Left ventricle myocardium superior (tissue), 1 donor: ENCODE measurements around the gene SDHC. TPM values are rescaled to one million over a fixed set of nuclear protein-coding genes. Genes with fewer than 3 reads are reported as not detected.
"Not testable (repeated sequence)": the region's sequence is repeated elsewhere in the genome, so short reads cannot be mapped to it uniquely, and the experiment has no call there.

Experiments
- ATAC-seq: fragments of 200-7000 bp; cut with Tn5 transposase; one replicate; pipeline ENCODE4 v1.9.1; 2020; ENCODE audit warnings: mild to moderate bottlenecking, moderate library complexity
- DNase-seq: peaks from one replicate; pipeline ENCODE4 v3.0.0-alpha.2; 2020
- intact Hi-C: fragments of 100-400 bp; cut with micrococcal nuclease; formaldehyde crosslinking; loops from one replicate; pipeline ENCODE4 v1.11.0; 2022
- total RNA-seq: library from RNA; stranded (reverse); fragmentation: NEBNext Ultra II Directional; extraction: Animal tissue kit (Norgen Biotek cat#: 25700); gene quantifications from one replicate; pipeline ENCODE4 v1.2.1, GENCODE V29; 2021
- donor health status: DM: no; HTN: yes; CAD: no; lungs with severe emphysema.

SDHC gene
- total RNA-seq, 1 donor from 2014 or later, result 415 TPM

DNA sequence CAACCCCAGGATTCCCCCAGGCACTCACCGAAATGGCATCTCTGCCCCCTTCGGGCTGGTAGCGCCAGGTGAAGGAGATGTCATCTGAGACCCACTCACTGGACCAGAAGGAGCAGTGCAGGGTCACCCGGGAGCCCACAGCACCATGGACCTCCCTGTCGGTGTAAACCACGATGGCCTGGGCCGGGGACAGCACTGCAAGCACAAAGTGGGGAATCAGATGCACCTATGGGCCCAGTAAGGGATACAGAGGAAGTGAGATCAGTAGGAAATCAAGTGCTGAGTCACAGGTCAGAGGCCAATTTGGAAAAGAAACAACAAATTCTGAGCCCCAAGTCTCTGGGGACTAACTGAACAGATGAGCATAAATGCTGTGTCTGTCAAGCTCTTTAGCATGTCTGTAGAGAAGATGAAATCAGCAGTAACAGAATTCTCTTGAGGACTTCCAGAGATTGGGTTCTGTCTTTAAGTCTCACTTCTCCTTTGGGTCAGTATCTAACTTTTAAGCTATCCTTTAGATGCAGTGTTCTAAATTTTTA is 6.9 kb upstream of the SDHC start:
- DNase-seq (no peak), ATAC-seq (peak; percentile 33)
- intact Hi-C loops, result loop anchor here (10.0 kb wide), 1 partner anchor 82 kb away; the partner anchor contains the start of genes APOA2 and TOMM40L

DNA sequence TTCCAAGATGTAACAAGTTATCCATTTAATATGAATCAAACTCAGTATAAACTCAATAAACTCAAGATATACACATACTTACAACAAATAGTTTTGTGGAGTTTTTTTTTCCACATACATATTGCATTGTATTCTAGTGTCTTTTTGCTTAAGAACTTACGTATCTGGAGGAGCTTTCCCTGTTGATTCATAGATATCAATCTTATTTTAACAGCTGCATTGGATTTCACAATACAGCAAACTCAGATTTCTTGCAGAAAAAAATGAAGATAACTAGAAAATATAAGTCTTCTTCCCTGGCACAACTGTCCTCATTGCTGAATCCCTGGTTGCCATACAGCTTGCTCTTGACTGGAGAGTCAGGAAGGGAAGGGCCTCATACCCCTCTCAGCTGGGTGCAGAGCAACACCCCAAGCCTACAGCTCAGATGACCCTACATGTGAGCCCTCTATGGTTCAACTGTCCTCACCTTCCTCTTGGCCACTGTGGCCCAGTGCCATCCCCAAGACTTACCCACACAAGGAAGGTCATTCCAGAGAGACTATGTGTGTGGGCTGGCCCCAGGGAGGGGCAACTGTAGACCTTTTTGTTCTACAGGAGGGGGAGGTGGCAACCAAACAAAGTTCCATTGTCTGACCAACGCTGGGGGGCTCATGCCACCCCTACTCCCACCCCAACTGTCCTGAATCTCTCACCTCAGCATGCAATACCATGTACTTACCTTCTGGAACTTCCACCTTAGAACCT is 6.1 kb upstream of the SDHC start:
- intact Hi-C loops, result loop anchor here (10.0 kb wide), 1 partner anchor 83 kb away; the partner anchor contains the start of genes APOA2 and TOMM40L
- DNase-seq (no peak), ATAC-seq (no peak)

DNA sequence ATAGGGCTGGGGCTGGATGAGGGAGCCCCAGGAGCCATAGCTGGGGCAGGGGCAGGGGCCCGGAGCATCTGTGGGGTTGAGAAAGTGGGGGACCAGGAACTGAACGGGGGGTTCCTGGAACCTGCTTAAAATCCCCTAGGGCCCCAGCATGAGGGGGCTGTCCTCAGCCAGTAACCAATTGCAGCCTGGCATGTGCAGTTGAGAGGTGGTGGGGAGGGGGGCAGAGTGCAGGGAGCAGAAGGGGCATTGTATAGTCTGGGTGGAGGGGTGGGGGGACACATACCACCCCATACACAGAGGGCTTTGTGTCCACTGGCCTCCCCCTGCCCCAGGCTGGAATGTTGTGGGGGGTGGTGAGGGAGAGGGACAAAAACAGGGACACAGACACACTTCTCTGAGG is 4.3 kb upstream of the SDHC start, which contains the start of gene MPZ:
Gene MPZ (minus strand): TSS at position 101 of the 400 bp plus-strand sequence. CDS start 63 bp downstream, at position 38.
- ATAC-seq, result no peak
- intact Hi-C loops, result loop anchor here (10.0 kb wide), 1 partner anchor 85 kb away; the partner anchor contains the start of genes APOA2 and TOMM40L
- no peak for DNase-seq

DNA sequence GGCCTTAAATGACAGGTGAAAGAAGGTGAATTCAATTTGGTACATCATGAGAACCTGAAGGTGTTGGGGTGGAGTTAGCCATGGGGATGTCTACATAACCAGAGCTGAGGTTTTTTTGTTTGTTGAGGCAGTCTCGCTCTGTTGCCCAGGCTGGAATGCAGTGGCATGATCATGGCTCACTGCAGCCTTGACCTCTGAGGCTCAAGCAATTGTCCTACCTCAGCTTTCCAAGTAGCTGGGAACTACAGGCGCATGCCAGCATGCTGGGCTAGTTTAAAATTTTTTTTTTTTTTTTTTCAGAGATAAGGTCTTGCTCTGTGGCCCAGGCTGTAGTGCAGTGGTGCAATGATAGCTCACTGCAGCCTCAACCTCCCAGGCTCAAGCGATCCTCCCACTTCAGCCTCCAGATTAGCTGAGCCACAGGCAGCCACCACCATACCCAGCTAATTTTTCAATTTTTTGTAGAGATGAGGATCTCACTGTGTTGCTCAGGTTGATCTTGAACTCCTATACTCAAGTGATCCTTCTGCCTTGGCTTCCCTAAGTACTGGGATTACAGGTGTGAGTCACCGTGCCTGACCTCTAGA is 2.5 kb upstream of the SDHC start:
- intact Hi-C loops, result no loop called here

DNA sequence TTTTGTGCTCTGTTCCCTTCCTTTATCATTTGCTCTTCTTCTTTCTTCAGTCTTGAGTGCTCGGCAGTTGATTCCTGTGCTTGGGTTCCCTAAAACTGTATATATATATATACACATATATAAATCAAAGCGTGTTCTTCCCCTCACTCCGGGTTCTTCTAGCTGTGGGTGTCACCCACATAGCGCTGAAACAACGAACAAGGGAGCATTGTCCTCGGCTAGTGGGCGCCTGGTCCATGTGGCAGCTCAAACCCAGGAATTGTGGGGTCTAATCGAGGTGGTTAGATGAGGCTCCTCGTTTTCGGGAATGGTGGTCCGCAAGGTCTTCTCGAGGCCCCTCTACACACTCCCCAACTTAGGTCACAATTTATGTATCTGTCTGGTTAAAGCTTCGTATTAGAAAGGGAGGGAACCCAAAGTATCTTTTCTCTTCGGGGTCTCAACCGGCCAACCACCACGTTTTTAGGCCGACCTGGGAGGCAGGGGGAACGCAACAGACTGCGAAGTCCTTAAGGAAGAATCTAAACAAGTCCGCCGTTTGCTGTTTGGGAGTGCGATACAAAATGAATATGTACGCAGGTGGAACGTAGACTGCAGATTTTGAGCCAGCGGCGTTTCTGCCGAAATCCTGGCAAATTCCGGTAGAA is 504 bp upstream of the SDHC start:
- DNase-seq, result no peak
- peak; percentile 41 for ATAC-seq
- intact Hi-C loops, result no loop called here

More for the DNA sequence above, 2.5 kb upstream of the SDHC start:
- DNase-seq (no peak), ATAC-seq (no peak)

DNA sequence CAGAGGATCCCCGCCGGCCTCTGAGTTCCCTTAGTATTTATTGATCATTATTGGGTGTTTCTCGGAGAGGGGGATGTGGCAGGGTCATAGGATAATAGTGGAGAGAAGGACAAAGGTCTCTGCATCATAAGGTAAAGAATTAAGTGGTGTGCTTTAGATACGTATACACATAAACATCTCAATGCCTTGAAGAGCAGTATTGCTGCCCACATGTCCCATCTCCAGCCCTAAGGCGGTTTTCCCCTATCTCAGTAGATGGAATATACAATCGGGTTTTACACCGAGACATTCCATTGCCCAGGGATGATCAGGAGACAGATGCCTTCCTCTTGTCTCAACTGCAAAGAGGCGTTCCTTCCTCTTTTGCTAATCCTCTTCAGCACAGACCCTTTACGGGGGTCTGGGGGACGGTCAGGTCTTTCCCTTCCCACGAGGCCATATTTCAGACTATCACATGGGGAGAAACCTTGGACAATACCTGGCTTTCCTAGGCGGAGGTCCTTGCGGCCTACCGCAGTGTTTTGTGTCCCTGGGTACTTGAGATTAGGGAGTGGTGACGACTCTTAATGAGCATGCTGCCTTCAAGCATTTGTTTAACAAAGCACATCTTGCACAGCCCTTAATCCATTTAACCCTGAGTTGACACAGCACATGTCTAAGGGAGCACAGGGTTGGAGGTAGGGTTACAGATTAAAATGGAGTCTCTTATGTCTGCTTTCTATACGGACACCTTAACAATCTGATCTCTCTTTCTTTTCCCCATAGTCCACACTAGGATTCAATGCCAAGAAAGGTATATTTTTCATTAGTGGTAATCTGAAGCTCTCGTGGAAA is 1.9 kb downstream of the SDHC start:
- intact Hi-C loops, DNase-seq, ATAC-seq: not testable (repeated sequence)

DNA sequence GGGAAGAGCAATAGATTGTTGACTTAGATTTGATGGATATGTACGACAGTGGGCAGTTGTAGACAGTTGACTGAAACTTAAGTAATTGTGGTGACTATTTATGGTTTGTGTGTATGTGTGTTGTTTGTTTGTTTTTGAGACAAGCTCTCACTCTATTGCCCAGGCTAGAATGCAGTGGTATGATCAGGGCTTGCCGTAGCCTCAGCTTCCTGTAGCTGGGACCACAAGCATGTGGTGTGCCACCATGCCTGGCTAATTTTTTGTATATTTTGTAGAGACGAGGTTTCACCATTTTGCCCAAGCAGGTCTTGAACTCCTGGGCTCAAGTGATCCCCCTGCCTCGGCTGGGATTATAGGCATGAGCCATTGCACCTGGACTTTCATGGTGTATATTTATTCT is 9.8 kb downstream of the SDHC start:
- ATAC-seq, result no peak
- intact Hi-C loops, result no loop called here

DNA sequence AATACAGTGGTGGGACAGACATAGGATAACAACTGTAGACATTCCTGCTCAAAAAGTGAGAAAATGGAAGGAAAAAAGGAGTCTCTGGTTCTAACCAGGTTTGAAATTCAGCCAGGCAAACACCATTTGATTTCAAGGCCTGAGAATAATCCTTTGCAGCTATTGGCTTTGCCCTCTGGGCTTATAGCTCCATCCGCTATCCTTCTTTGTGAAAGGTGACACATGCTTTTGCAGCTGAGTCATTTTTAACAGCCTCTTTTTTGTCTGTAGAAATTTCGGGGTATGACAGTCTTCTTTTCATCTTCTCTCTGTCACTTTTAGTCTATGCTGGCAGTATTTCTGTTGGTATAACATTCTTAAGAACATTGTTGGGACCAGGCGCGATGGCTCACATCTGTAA is 16.2 kb downstream of the SDHC start:
- no peak for DNase-seq
- intact Hi-C loops, result no loop called here
- no peak for ATAC-seq

More for the DNA sequence above, 9.8 kb downstream of the SDHC start:
- no peak for DNase-seq

DNA sequence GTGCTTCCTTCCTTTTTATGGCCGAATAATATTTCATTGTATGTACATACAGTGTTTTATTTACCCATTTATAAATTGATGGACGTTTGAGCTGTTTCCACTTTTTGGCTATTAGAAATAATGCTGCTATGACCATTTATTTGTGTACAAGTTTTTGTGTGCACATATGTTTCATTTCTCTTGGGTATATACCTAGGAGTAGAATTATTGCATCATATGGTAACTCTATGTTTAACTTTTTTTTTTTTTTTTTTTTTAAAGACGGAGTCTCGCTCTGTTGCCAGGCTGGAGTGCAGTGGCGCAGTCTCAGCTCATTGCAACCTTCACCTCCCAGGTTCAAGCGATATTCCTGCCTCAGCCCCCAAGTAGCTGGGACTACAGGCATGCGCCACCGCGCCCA is 19.0 kb downstream of the SDHC start:
- DNase-seq, result no peak
- no peak for ATAC-seq
- intact Hi-C loops, result no loop called here

DNA sequence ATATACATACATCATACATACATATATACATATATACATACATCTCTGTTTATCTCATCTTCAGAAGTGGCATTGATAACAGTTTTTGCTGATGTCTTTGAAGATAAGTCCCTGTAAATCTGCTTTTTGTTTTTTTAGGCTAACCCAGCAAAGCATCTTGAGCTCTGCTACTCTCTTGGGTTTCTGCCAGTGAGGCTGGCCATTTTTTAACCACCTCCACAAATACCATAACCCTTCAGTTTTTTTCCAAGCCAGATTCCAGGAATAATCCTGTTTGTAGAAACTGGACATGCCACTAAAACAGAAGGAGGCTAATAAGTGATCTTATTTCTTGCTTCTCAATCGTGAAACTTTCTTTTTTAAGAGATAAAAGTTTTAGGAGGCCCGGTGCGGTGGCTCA is 21.6 kb downstream of the SDHC start:
- intact Hi-C loops, result no loop called here

DNA sequence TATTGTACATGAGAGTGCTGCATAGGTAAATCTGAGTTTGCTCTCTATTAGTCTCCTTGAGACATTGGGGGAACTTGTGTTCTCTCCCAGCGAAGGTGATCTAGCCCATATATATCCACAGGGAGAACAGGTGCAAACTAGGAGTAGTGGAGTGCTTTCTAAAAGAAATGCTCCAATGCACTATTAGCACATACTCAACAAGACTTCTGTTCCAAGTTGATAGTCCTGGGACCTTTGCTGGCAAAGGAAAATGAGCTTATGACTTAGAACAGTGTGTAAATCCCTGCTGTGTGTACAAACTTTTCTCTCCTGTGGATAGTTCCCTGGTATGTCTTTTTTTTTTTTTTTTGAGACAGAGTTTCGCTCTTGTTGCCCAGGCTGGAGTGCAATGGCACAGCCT is 28.0 kb downstream of the SDHC start:
- DNase-seq (no peak), ATAC-seq (no peak)
- intact Hi-C loops, result no loop called here

More for the DNA sequence above, 21.6 kb downstream of the SDHC start:
- ATAC-seq, result no peak
- no peak for DNase-seq

DNA sequence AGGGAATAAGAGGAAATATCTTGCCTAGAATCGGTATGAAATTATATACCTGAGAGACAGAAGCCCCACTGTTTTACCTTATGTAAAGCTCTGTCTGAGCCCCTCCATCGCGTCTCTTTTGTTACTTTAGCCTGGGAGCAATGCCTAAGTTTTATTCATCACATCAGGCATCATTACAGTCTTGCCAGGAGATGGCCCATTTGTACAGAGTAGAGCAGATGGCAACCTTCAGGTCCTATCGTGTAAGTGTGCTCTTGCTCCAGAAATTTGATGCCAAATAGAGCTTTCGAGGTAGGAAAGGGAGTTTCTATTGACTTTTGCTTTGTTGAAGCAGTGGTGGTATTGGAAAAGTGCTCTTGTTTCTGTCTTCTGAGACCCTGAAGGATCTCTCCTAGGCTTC is 28.6 kb downstream of the SDHC start:
- intact Hi-C loops, result no loop called here
- no peak for ATAC-seq

DNA sequence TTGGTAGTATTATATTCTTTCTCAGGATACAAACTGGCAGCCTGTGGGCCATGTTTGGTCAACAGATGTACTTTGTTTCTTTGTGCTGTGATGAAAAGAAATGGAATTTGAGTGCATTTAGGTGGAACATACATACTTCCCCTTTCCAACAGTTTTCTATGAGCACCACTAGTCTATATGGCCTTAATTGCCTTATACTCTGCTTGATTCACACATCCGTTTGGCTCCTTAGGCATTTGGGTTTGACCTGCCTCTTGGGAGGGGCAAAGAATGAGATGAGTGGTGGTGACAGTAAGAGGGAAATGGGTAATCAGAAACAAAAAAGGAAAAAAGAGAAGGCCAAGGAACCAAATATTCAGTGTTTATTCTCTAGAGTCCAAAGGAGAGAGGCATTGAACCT is 36.5 kb downstream of the SDHC start:
- ATAC-seq, result no peak
- DNase-seq, result no peak
- intact Hi-C loops, result no loop called here

More for the DNA sequence above, 28.6 kb downstream of the SDHC start:
- DNase-seq, result no peak

DNA sequence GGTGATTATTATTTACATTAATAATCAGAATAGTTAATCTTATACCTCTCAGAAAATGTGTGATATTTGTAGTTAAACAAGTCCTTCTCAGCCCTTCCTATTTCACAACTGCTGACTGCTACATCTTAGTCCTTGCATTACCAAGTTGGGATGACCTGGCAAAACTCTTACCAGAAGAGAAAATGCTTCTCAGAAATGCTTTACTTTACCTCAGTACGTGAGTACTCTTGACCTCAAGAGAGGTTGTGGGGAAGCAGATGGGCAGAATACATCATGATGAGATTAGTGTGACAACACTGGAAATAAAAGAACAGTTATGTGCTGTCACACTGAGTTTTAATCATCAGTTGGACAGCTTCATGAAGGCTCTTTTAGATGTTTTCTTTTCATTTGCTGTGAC is 37.3 kb downstream of the SDHC start:
- intact Hi-C loops, result no loop called here
- ATAC-seq (no peak), DNase-seq (no peak)

DNA sequence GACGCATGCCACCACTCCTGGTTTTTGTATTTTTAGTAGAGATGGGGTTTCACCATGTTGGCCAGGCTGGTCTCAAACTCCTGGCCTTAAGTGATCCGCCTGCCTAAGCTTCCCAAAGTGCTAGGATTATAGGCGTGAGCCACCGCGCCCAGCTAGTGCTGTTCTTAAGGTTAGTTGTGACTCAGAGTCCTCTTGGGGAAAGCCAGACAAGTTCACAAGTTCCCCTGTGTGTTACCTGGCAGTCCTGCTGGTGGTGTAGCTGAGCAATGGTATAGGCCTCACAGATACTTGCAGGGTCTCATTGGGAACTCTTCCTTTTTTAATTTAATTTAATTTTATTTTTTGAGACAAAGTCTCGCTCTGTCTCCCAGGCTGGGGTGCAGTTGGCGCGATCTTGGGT is 42.9 kb downstream of the SDHC start:
- ATAC-seq (no peak), DNase-seq (no peak)
- intact Hi-C loops, result no loop called here

DNA sequence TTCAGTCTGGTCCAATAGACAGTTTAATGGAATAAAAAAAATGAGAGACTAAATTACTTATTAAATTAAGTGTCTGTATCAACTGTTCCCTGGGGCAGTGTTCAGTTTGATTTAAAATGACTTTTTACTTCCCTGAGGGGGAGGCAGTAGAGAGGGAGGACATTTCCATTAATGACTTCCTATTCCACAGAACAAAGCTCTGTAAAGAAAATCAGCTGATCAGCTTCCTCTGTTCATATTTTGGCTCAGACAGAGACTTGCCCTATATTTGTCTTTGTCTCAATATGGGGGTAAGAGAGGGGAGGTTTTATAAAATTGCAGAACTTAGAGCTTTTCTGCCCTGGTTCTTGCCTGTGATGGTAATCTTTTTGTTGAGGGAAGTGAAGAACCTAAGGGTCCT is 45.1 kb downstream of the SDHC start:
- DNase-seq, result no peak
- peak; percentile 60 for ATAC-seq
- intact Hi-C loops, result no loop called here

DNA sequence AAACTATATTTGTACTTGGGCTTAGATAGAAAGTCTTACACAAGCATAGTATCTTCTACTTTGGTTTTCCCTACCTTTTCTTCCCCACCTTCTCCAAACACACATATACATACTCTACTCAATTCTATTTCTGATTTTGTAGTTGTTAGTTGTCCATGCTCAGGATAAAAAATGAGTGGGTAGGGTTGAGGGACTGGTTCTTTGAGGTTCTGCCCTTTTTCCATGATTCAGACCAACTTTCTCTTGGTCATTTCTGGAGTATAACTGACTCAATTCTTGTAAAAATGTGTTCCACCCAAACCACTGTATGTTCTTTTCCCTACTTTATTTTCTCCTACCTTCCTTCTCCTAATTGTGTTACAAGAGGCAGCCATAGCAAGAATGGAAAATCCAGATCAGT is 50.2 kb downstream of the SDHC start:
- DNase-seq (no peak), ATAC-seq (no peak)
- intact Hi-C loops, result no loop called here

DNA sequence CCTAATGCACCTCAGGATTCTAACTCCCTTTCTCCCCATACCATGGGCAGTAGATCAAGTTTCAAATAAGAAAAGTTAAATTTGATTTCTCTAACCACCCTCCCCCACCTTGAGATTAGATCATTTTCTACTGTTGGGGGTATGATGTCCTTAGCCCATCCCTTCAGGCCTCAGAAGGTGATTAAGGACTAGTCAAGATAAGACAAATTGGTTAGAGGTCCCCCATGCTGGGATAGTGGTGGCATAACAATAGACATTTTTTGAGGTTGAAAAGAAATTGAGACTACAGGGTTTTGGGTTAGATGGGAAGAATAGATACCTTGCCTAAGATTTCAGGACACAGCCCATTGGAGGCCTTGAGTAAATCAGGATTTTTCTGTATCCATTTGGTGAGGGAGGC is 51.0 kb downstream of the SDHC start:
- DNase-seq (no peak), ATAC-seq (no peak)
- intact Hi-C loops, result no loop called here
